Measurements from ENCODE around the gene IRF2.
"Not testable (repeated sequence)": the region's sequence is repeated elsewhere in the genome, so short reads cannot be mapped to it uniquely, and the experiment has no call there.

Gene IRF2

DNA sequence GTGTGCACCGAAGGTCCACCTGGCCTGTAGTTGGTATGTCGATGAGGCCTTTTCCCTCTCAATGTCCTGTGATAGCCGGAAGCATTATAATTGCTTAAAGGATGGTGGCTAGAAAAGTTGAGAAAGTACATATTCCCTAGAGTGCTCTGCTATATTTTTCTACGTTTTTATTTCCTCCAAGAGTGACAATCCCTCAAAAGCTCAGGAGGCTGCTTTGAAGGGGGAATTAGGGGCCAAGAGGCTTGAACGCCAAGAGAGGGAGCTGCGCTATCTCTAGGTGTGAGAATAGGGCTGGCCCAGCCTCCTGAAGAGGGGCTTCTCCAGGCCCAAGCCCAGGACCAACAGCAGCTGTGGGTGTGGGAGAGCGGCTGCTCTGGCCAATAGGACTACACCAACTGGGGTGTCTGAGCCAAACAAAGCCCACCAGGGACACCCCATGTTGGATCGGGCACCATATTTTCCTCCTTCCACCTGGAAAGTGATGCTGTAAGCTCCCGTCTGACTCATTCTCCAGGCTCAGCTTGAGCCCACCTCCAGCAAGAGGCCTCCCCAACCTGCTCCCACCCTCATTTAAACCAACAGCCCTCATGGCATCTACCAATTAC is 124.0 kb downstream of the IRF2 start:
- no peak for DNase-seq (ENCODE audit: insufficient read length, low spot score)
- no peak for FAIRE-seq

DNA sequence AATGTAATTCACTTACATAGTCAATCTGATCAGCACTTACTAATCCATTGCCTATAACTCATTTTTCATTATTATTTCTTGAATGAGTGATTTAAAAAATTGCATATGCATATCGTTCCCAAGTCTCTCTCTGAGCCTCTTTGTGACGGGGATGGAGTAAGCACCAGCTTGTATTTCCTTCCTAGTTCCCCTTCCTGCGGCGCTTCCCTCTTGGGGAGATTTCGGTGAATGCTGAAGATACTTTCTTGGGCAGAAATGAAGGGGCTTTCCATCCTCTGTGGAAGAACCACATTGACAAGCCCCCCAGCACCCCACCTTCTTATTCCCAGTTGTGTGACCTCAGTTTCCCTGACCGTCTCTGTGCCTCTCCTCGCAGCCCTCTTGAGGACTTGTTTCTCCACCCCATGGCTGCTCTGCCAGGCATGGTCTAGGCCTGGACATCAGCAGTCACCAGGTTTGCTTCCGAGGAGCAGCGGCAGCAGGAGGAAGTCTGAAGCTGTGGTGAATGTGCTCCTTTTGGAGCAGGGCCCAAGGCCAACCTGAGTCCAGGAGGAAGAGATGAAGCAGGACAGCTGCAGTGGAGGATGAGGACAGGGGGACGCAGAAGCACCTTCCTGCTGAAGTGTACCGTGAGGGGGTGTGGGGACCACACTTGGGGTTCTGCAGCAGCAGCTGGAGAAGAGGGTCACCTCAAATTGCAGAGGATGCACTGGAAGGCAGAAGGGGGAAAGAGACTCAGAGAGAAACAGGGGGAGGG is 124.9 kb downstream of the IRF2 start:
- no peak for DNase-seq (ENCODE audit: insufficient read length, low spot score)
- no peak for FAIRE-seq

DNA sequence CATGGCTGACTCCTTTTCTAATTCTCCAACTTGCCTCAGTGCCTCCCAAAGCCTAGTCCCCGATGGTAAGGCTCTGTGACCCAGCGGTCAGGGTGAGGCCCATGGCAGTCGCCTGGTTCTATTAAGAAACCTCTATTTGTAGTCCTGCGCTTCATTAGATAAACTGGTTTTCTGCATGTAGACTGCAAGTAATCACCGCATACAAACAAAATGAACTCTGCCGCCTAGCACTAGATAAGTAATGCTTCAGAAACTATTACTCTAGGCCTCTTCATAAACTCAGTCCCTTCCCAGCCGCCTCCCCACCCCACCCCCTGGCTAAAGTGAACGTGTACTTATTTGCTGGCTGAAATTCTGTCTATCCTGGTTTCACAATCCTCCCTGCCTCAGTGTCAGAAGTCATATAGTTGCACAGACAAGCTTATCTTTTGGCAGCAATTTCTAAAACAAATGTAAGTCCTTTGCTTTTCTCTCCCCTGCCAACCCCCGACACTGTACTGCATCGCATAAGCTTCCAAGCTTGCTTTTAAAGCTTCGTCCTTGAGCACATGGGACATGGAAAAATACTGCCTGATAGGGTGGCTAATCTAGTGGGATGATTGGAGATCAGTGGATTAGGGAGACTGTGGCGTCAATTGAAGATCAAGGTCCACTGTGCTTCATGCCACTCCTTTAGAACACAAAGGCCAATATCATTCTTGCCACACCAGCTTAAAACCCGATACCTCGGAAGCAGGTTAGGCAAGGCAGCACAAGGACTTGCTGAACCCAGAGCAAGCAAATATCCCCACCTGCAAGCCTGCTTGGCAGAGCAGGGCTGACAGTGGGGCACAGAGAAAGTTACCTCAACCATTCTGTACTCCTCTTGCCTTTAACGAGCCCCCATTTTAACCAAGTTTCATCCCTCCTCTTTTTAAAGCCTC is 125.8 kb downstream of the IRF2 start:
- peak; percentile 4 for FAIRE-seq
- no peak for DNase-seq (ENCODE audit: insufficient read length, low spot score)

DNA sequence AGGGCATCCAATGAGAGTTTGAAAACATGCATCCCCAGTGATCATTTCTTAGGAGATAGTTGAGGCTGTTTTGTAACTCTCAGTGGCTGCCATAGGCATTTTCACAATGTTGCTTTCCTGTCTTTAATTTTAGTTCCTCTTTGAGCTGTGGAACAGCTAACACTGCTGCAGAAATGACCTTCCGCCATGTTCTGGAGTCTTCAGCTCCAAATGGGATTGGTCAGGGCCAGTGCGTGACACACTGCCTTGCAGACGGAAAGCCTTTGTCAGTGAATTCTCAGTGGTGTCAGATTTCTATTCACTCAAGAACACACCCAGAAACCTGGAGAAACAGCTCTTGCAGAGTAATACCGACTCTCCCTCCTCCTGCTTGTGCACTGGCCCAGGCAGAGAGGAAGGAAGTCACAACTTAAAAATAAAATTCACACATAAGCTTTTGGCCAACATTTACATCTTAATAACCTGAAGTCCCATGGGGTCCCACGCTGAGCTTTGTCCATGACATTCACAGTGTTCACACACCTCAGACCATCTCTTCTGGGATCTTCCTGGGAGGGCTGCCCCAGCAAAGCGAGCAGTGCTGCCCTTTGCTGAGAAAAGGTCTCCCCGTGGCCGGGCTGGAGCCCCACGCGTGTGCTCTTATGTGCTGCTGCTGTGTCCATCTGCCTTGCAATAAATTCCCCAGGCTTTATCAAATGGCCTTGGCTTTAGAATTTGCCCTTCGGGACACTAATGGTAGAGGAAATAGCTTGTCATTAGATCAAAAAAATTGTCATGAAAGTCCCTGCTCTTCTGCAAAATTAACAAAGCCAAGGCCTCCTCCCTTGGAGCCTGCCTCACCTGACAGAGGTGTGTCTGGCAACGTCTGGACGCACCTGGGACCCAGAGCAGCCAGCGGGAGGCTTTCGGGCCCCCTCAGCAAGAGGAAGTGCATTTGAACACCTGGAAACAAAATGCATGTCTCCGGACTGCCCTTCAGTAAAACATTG is 126.8 kb downstream of the IRF2 start:
- no peak for FAIRE-seq

DNA sequence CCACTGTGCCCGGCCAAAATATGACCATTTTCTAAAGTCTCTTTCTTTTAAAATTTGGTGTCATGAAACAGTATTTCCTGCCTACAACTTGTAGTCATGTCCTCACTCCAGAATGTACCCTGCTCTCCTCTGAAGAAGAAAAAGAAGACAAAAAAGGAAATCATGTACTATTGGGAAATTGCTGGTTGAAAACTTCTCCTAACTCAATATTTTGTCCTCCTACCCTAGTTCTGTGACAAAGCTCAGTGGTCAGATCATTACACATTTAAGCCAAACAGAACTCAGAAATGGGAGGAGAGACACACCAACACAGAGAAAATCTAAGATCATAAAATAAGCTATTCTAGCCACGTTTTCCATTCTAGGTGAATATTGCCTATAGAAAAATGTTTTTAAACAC is 127.7 kb downstream of the IRF2 start:
- FAIRE-seq (no peak), DNase-seq (ENCODE audit: insufficient read length, low spot score) (no peak)

More for the DNA sequence above, 126.8 kb downstream of the IRF2 start:
- DNase-seq (ENCODE audit: insufficient read length, low spot score) = peak; percentile 37

DNA sequence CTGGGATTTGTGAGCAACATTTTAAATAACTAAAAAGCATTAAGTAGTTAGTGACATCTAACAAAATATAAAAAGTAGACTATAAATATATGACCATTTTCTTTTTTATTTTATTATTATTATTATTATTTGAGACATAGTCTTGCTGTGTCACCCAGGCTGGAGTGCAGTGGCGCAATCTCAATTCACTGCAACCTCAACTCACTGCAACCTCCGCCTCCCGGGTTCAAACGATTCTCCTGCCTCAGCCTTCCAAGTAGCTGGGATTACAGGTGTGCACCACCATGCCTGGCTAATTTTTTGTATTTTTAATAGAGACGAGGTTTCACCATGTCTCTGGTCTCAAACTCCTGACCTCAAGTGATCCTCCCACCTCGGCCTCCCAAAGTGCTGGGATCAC is 128.1 kb downstream of the IRF2 start:
- not testable (repeated sequence) for DNase-seq (ENCODE audit: insufficient read length, low spot score); FAIRE-seq

DNA sequence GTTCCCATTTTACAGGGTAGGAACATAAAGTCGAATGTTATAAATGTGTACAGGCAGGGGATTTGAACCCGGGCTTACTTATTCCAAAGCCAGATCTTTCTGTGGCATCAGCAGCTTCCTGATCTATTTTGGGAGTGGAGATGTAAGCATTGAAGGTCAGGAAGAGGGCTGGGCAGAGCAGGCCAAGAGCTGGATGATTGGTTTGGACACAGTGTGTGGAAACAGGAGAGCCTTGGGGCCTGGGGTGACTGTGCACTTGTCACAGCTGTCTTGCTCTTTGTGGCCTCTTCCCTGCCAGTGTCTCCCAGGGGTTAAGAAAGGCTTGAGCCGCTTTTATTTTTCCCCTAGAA is 128.8 kb downstream of the IRF2 start:
- no peak for FAIRE-seq
- DNase-seq (ENCODE audit: insufficient read length, low spot score) = no peak

DNA sequence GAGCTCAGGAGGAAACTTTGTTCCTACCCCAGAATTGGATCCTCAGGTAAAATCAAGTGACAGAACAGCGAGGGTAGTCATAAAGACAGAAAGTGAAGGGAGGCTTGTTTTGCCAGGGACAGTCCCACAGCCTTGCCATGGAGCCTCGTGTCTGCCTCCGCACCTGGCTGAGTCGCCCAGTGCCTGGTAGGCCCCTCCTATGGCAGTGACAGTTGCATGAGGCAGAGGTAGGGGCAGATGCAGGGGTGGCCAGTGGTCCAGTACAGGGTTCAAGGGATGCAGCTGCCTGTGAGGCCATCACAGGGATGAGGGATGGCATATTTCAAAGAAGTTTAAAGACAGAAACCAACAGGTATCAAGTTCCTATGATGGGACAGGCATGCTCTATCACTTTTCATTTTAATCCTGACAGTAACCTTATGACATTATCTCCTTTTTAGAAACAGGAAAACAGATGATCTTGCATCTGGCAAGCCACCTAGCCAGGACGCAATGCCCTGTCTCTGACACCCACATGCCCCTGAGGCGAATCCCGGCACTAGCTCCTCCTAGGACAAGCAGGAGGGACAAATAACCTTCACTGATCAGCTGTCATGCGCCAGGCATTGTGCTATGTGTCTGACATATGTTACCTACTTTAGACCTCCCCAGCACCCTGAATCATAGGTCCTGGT is 129.3 kb downstream of the IRF2 start:
- DNase-seq (ENCODE audit: insufficient read length, low spot score) (no peak), FAIRE-seq (no peak)

DNA sequence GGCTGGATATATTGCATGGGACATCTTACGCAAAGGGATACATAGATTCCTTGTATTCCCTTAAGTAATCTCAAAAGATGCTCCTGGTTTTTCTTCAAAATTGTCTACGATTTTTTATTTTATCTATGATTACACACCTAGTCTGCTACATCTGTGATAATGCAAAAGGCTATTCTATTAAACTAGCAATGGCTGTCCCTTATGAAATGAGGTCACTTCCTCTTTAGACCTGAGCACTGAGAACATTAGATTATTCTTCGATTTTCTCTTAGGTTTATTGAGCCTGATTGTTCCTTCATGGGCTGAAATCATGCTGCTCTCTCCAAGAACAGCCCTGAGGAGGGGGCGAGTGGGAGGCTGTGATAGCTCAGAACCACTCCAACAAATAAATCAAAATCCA is 129.9 kb downstream of the IRF2 start:
- DNase-seq (ENCODE audit: insufficient read length, low spot score) = no peak
- no peak for FAIRE-seq

DNA sequence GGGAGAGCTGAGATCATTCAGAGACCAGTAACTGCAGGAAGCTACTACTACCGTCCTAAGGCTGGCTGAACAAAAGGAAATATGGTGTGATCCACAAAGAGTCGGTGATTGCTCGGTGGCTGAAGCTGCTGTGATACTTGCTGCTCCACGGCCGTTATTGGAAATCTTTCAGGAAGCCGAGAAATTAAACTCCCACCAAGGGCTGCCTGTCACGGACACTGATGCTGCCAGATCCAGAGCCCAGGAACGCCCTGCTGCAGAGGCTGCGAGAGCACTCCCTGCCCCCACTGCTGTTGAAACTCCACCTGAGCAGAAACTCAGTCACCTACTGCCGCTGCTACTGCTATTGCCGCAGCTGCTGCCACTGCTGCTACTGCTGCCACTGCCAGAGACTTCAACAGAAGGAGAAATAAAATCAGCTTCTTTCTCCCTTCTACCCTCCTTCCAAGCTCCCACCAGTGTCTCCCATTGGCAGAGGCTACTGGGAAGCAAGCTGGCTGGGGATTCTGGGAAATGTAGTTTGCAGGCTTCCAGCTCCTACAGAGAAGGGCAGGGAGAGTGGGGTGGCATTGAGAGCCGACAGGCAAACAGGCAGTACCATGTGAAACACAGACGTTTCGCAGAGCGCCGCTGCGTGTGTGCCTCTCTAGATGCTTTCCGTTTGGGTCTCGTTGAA is 130.7 kb downstream of the IRF2 start:
- no peak for FAIRE-seq
- DNase-seq (ENCODE audit: insufficient read length, low spot score) = peak; percentile 91

DNA sequence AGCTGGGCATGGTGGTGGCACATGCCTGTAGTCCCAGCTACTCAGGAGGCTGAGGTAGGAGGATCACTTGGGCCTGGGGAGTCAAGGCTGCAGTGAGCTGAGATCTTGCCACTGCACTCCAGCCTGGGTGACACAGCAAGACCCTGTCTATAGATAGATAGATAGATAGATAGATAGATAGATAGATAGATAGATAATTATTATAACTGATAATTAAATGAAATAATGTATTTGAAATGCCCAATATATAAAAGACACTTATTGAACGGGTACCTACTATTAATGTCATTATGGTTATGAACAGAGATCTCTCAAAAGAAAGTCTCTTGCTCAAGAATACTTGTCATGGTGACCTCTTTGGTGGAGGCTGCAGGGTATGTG is 131.5 kb downstream of the IRF2 start:
- FAIRE-seq; DNase-seq (ENCODE audit: insufficient read length, low spot score): not testable (repeated sequence)

DNA sequence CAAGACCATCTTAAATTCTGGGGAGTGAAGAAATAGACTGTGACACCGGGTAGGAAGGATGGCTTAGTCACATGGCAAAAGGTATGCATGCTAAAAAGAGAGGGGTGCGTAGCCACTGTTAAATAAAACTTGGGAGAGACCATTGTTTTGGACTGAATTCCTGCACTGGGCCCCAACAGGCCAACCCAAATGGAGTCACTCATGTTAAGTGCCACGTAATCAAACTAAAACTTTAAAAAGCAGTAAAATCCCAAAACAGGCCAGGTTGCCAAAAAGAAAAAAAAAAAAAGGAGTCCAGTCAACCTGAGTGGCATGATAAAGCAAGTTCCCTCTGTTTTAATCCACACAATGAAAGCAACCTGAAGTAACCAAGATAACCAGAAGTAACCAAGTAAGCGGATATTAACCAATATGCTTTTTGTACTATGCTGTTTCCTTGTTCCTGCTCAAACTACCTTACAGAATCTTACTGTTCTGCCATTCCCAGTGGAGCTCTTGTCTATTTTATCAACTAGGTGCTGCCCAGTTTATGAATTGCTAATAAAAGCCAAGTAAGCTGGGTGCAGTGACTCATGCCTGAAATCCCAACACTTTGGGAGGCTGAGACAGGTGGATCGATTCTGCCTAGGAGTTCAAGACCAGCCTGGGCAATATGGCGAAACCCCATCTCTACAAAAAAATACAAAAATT is 132.0 kb downstream of the IRF2 start:
- FAIRE-seq (no peak), DNase-seq (ENCODE audit: insufficient read length, low spot score) (no peak)

DNA sequence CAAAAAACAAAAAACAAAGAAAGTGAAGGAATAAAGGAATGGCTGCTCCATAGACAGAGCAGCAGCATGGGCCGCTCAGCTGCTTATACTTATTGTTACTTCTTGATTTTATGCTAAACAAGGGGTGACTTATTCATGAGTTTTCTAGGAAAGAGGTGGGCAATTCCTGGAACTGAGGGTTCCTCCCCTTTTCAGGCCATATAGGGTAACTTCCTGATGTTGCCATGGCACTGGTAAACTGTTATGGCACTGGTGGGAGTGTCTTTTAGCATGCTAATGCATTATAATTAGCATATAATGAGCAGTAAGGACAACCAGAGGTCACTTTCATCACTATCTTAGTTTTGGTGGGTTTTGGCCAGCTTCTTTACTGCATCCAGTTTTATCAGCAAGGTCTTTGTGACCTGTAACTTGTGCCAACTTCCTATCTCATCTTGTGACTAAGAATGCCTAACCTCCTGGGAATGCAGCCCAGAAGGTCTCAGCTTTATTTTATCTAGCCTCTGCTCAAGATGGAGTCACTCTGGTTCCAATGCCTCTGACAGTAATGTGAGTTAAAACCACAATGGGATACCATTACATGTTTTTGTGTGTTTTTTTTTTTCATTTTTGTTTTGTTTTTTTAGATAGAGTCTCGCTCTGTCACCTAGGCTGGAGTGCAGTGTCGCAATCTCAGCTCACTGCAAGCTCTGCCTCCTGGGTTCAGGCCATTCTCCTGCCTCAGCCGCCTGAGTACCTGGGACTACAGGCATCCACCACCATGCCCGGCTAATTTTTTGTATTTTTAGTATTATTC is 134.8 kb downstream of the IRF2 start:
- FAIRE-seq; DNase-seq (ENCODE audit: insufficient read length, low spot score): not testable (repeated sequence)

DNA sequence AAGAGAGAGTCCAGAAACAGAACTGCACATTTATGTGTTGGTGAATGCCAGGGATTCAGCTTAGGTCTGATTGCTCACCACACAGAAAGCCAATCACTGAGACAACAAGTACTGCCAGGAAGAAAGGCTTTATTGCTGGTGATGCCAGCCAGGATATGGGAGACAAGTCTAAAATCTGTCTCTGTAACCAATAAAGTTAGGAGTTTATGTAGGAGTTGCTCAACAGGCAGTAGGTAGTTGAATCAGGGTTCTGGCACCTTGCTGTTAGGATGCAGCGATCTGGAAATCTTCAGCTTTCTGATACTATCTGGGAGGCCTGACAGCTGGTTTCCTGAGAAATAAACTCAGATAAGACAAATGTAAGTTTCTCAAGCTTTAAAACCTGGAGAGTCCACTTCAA is 136.4 kb downstream of the IRF2 start:
- DNase-seq (ENCODE audit: insufficient read length, low spot score) = no peak
- FAIRE-seq = no peak
